Activated CD8-positive, alpha-beta T cell treated with anti-CD3 and anti-CD28 coated beads for 36 hours (primary cell): ENCODE data around the gene HDAC6. TPM values are rescaled to one million over a fixed set of nuclear protein-coding genes. Genes with fewer than 3 reads are reported as not detected.

Source experiments
- ATAC-seq: fragments of 200-7000 bp; cut with Tn5 transposase; one replicate; pipeline ENCODE4 v1.10.0; 2021; ENCODE audit warnings: mild to moderate bottlenecking, moderate library complexity
- CTCF ChIA-PET: fragments of 350-600 bp; sonication (Branson Sonifier 250); formaldehyde crosslinking; loops from one replicate; lab custom pipeline; 2021; ENCODE audit warnings: antibody characterized with exemption; lab: Charles Lee
- POLR2A ChIA-PET: fragments of 350-600 bp; sonication (Branson Sonifier 250); formaldehyde crosslinking; loops from one replicate; lab custom pipeline; 2021; ENCODE audit warnings: antibody characterized with exemption; lab: Charles Lee
- DNase-seq: peaks from one replicate; pipeline ENCODE4 v3.0.0-alpha.2; 2020
- H3K27ac Mint-ChIP-seq: one replicate; pipeline ENCODE4 v1.8.0; 2021; ENCODE audit warnings: mild to moderate bottlenecking, mixed read lengths
- H3K27me3 Mint-ChIP-seq: one replicate; pipeline ENCODE4 v1.8.0; 2021; ENCODE audit warnings: mixed read lengths
- H3K36me3 Mint-ChIP-seq: one replicate; pipeline ENCODE4 v1.8.0; 2021; ENCODE audit warnings: low read depth, mixed read lengths
- H3K4me1 Mint-ChIP-seq: one replicate; pipeline ENCODE4 v1.8.0; 2021; ENCODE audit warnings: low read depth, mixed read lengths
- H3K4me3 Mint-ChIP-seq: one replicate; pipeline ENCODE4 v1.8.0; 2021; ENCODE audit warnings: mild to moderate bottlenecking, moderate library complexity, mixed read lengths
- H3K9me3 Mint-ChIP-seq: one replicate; pipeline ENCODE4 v1.8.0; 2021; ENCODE audit warnings: mixed read lengths
- CTCF ChIP-seq: fragments of 200-600 bp; IDR thresholded peaks from one replicate; pipeline ENCODE4 v1.8.0; 2022; ENCODE audit warnings: antibody characterized with exemption, mild to moderate bottlenecking
- intact Hi-C: fragments of 100-400 bp; cut with micrococcal nuclease; formaldehyde crosslinking; loops from one replicate; pipeline ENCODE4 v1.10.0; 2022
- total RNA-seq, 2 experiments: library from RNA; stranded (reverse); gene quantifications; one replicate each; pipeline ENCODE4 v1.2.3, GENCODE V29; 2021

HDAC6 gene
- total RNA-seq, 2 experiments from 2014 or later = 51.2 to 54.5 TPM

- Mint-ChIP-seq H3K4me3 (no peak overlapping the region), H3K27ac (no peak overlapping the region), H3K4me1 (no peaks in the 10 kb centered on the region), H3K36me3 (no peaks in the 10 kb centered on the region), H3K27me3 (no peaks in the 10 kb centered on the region), H3K9me3 (no peaks in the 10 kb centered on the region)
- CTCF ChIA-PET = no interaction called here
- no peak for TF ChIP-seq CTCF
- ATAC-seq (no peak), DNase-seq (no peak)
- intact Hi-C loops = no loop called here
- POLR2A ChIA-PET = no interaction called here
Measured at GRCh38 chrX:48779399-48779798, 22.5 kb upstream of the HDAC6 start.

- ChIA-PET CTCF (no interaction called here), POLR2A (interaction anchor here (0.8 kb wide), 1 partner anchor 16 kb away, joined by 3 read pairs; no protein-coding TSS in a partner anchor)
- no peaks in the 10 kb centered on the region for H3K36me3 Mint-ChIP-seq
- no peak for TF ChIP-seq CTCF
- no peaks in the 10 kb centered on the region for H3K27me3 Mint-ChIP-seq
- H3K4me3 Mint-ChIP-seq = no peak overlapping the region
- intact Hi-C loops = no loop called here
- ATAC-seq = no peak
- no peaks in the 10 kb centered on the region for H3K4me1 Mint-ChIP-seq
- no peak overlapping the region for H3K27ac Mint-ChIP-seq
- DNase-seq = no peak
- no peaks in the 10 kb centered on the region for H3K9me3 Mint-ChIP-seq
Measured at GRCh38 chrX:48781705-48782104, 20.2 kb upstream of the HDAC6 start.

GRCh38 chrX:48782216-48782615 is 19.7 kb upstream of the HDAC6 start:
- Mint-ChIP-seq H3K9me3 (no peaks in the 10 kb centered on the region), H3K27me3 (no peaks in the 10 kb centered on the region), H3K4me3 (no peak overlapping the region), H3K4me1 (no peaks in the 10 kb centered on the region), H3K27ac (no peak overlapping the region), H3K36me3 (no peaks in the 10 kb centered on the region)
- no peak for TF ChIP-seq CTCF
- intact Hi-C loops = no loop called here
- ChIA-PET CTCF (no interaction called here), POLR2A (no interaction called here)
- DNase-seq (no peak), ATAC-seq (no peak)

- intact Hi-C loops = no loop called here
- no peaks in the 10 kb centered on the region for H3K4me1 Mint-ChIP-seq
- ChIA-PET POLR2A (no interaction called here), CTCF (no interaction called here)
- ATAC-seq = no peak
- no peaks in the 10 kb centered on the region for H3K36me3 Mint-ChIP-seq
- H3K27ac Mint-ChIP-seq = no peak overlapping the region
- TF ChIP-seq CTCF = no peak
- DNase-seq = no peak
- H3K4me3 Mint-ChIP-seq = no peak overlapping the region
- no peaks in the 10 kb centered on the region for H3K27me3 Mint-ChIP-seq
- H3K9me3 Mint-ChIP-seq = no peaks in the 10 kb centered on the region
Measured at GRCh38 chrX:48782795-48783194, 19.1 kb upstream of the HDAC6 start.

- no peaks in the 10 kb centered on the region for H3K9me3 Mint-ChIP-seq
- DNase-seq (no peak), ATAC-seq (no peak)
- H3K27me3 Mint-ChIP-seq = no peaks in the 10 kb centered on the region
- no peak for TF ChIP-seq CTCF
- ChIA-PET CTCF (no interaction called here), POLR2A (no interaction called here)
- H3K4me3 Mint-ChIP-seq = no peak overlapping the region
- H3K27ac Mint-ChIP-seq = no peak overlapping the region
- H3K4me1 Mint-ChIP-seq = peaks cover 9% of the 10 kb centered on the region
- no peaks in the 10 kb centered on the region for H3K36me3 Mint-ChIP-seq
- intact Hi-C loops = no loop called here
Measured at GRCh38 chrX:48784726-48785125, 17.1 kb upstream of the HDAC6 start.
